ENCODE results near the gene FYB2.

DNA sequence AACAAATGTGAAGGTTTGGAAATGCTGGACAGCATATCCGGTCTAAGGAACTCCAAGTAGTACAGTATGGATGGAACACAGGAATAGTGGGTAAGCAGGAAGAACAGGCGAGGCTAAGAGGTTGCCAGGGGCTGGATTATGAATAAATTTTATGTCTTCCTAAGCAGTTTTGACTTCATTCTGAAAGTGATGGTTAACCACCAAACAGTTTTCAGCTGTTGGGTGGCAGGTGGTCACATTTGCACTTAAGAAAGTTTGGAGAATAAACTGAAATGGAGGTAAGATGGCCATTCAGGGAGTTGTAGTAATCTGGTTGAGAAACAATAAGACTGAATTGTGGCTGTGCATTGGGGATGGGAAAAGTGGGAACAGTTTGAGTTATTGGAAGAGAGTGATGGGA is 90.2 kb downstream of the FYB2 start:
- TF ChIP-seq, protein P1, sequence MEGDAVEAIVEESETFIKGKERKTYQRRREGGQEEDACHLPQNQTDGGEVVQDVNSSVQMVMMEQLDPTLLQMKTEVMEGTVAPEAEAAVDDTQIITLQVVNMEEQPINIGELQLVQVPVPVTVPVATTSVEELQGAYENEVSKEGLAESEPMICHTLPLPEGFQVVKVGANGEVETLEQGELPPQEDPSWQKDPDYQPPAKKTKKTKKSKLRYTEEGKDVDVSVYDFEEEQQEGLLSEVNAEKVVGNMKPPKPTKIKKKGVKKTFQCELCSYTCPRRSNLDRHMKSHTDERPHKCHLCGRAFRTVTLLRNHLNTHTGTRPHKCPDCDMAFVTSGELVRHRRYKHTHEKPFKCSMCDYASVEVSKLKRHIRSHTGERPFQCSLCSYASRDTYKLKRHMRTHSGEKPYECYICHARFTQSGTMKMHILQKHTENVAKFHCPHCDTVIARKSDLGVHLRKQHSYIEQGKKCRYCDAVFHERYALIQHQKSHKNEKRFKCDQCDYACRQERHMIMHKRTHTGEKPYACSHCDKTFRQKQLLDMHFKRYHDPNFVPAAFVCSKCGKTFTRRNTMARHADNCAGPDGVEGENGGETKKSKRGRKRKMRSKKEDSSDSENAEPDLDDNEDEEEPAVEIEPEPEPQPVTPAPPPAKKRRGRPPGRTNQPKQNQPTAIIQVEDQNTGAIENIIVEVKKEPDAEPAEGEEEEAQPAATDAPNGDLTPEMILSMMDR (optimal IDR thresholded peaks at IDR 0.05 in 1 of 3, IDR thresholded peaks at IDR 0.05 in 1 of 3, conservative IDR thresholded peaks at IDR 0.05 in 1 of 3; ENCODE audit: extremely low read depth in 1 of 3, insufficient read depth in 2 of 3, low read length in 3 of 3), result no peak
- no peak for TF ChIP-seq EZH2 (IDR thresholded peaks at IDR 0.05; ENCODE audit: low read length)
